RWPE1 (cell line): Measurements from ENCODE around the gene TRIM65.
"Not testable (repeated sequence)": the region's sequence is repeated elsewhere in the genome, so short reads cannot be mapped to it uniquely, and the experiment has no call there.

Experiments
- CTCF ChIA-PET: fragments of 350-600 bp; sonication (Branson Sonifier 250); formaldehyde crosslinking; extraction: SDS; loops from one replicate; lab custom pipeline; 2021; lab: Yijun Ruan, JAX
- POLR2A ChIA-PET: fragments of 400-600 bp; formaldehyde crosslinking; extraction: SDS; loops from one replicate; lab custom pipeline; 2020; ENCODE audit warnings: antibody characterized with exemption; ENCODE audit not compliant: low non-redundant PET; lab: Yijun Ruan, JAX
- DNase-seq: peaks from one replicate; pipeline ENCODE4 v3.0.0; 2012; ENCODE audit warnings: low spot score
- H3K27ac ChIP-seq: fragments of 450-650 bp; 2 replicates; pipeline ENCODE4 v1.5.1; 2017
- CTCF ChIP-seq: fragments of 450-650 bp; conservative IDR thresholded peaks from 2 replicates; pipeline ENCODE4 v1.5.1; 2017; ENCODE audit warnings: low read depth, mild to moderate bottlenecking

TRIM65 gene

GRCh38 chr17:75891022-75891604 lies 5.6 kb downstream of the TRIM65 start:
- no peak for TF ChIP-seq CTCF
- peak overlapping the region; percentile 91 for H3K27ac ChIP-seq
- no peak for DNase-seq
- ChIA-PET CTCF (interaction anchor here (1.1 kb wide), 1 partner anchor 123 kb away, joined by 3 read pairs; no protein-coding TSS in a partner anchor), POLR2A (no interaction called here)

GRCh38 chr17:75889454-75889853 lies 7.3 kb downstream of the TRIM65 start:
- peak overlapping the region; percentile 45 for H3K27ac ChIP-seq
- no peak for DNase-seq
- ChIA-PET CTCF (interaction anchor here (1.0 kb wide), 1 partner anchor 12 kb away, joined by 4 read pairs; the partner anchor contains the start of gene TRIM47), POLR2A (no interaction called here)
- no peak for TF ChIP-seq CTCF

- TF ChIP-seq CTCF, result no peak
- ChIA-PET CTCF (interaction anchor here (0.6 kb wide), 1 partner anchor 255 kb away, joined by 3 read pairs; no protein-coding TSS in a partner anchor), POLR2A (no interaction called here)
- peak overlapping the region; percentile 45 for H3K27ac ChIP-seq
- no peak for DNase-seq
Measured at GRCh38 chr17:75888484-75888883, 8.3 kb downstream of the TRIM65 start.

GRCh38 chr17:75885860-75886259 lies 10.9 kb downstream of the TRIM65 start:
- CTCF ChIA-PET, result interaction anchor here (0.6 to 0.7 kb wide), 2 partner anchors 10 to 39 kb away, joined by 3 read pairs; no protein-coding TSS in a partner anchor
- H3K27ac ChIP-seq, DNase-seq, POLR2A ChIA-PET: not testable (repeated sequence)

GRCh38 chr17:75885431-75885830 lies 11.3 kb downstream of the TRIM65 start:
- no peak for TF ChIP-seq CTCF
- CTCF ChIA-PET, result interaction anchor here (0.6 kb wide), 1 partner anchor 10 kb away, joined by 3 read pairs; no protein-coding TSS in a partner anchor
- no peak for DNase-seq
- POLR2A ChIA-PET, result no interaction called here
- no peak overlapping the region for H3K27ac ChIP-seq

- no peak for TF ChIP-seq CTCF
- POLR2A ChIA-PET, result no interaction called here
- peak overlapping the region; percentile 58 for H3K27ac ChIP-seq
- no peak for DNase-seq
- CTCF ChIA-PET, result interaction anchor here (0.7 kb wide), 1 partner anchor 24 kb away, joined by 3 read pairs; no protein-coding TSS in a partner anchor
Measured at GRCh38 chr17:75881678-75882454, 14.9 kb downstream of the TRIM65 start.
